Liver (tissue), 3 donors: ENCODE measurements around the gene POC5.

Experiments
- EGR1 ChIP-seq, 2 donors: IDR thresholded peaks; 2 replicates each; pipeline ENCODE4 v1.6.1; 2016 to 2018; ENCODE audit warnings: antibody characterized with exemption in 2 of 2, low read depth in 2 of 2
- JUND ChIP-seq, 2 donors: IDR thresholded peaks; 2 replicates each; pipeline ENCODE4 v1.6.1; 2016; ENCODE audit warnings: antibody characterized with exemption in 2 of 2
- NR2F2 ChIP-seq: IDR thresholded peaks from 2 replicates; pipeline ENCODE4 v1.6.1; 2016; ENCODE audit warnings: antibody characterized with exemption
- RAD21 ChIP-seq, 2 donors: IDR thresholded peaks; 2 replicates each; pipeline ENCODE4 v1.6.1; 2016; ENCODE audit warnings: antibody characterized with exemption in 2 of 2, mild to moderate bottlenecking in 2 of 2
- RXRA ChIP-seq, 2 donors: IDR thresholded peaks; 2 replicates each; pipeline ENCODE4 v1.6.1; 2017 to 2018; ENCODE audit warnings: antibody characterized with exemption in 2 of 2, mild to moderate bottlenecking in 1 of 2
- SP1 ChIP-seq: IDR thresholded peaks from 2 replicates; pipeline ENCODE4 v1.6.1; 2018; ENCODE audit warnings: antibody characterized with exemption, mild to moderate bottlenecking
- TAF1 ChIP-seq: conservative IDR thresholded peaks from 2 replicates; pipeline ENCODE4 v1.6.1; 2016; ENCODE audit warnings: antibody characterized with exemption, mild to moderate bottlenecking
- YY1 ChIP-seq: IDR thresholded peaks from 2 replicates; pipeline ENCODE4 v1.6.1; 2016; ENCODE audit warnings: antibody characterized with exemption, mild to moderate bottlenecking
- TF ChIP-seq, protein P1 (sequence below): fragments of 150-350 bp; IDR thresholded peaks from 2 replicates; pipeline ENCODE4 v1.5.1; 2017; ENCODE audit warnings: improper control_type of control experiment, low read depth, low read length; ENCODE audit not compliant: missing input control
- TF ChIP-seq, protein P2 (sequence below): IDR thresholded peaks from 2 replicates; pipeline ENCODE4 v1.6.1; 2016; ENCODE audit warnings: antibody characterized with exemption
- TF ChIP-seq, protein P3 (sequence below): IDR thresholded peaks from 2 replicates; pipeline ENCODE4 v1.6.1; 2016; ENCODE audit warnings: antibody characterized with exemption
- TF ChIP-seq, protein P4 (sequence below): IDR thresholded peaks from 2 replicates; pipeline ENCODE4 v1.6.1; 2016; ENCODE audit warnings: antibody characterized with exemption, mild to moderate bottlenecking
- TF ChIP-seq, protein P5 (sequence below): IDR thresholded peaks from 2 replicates; pipeline ENCODE4 v1.6.1; 2016; ENCODE audit warnings: antibody characterized with exemption
- donor health status: healthy.
- donor health status: healthy.

DNA sequence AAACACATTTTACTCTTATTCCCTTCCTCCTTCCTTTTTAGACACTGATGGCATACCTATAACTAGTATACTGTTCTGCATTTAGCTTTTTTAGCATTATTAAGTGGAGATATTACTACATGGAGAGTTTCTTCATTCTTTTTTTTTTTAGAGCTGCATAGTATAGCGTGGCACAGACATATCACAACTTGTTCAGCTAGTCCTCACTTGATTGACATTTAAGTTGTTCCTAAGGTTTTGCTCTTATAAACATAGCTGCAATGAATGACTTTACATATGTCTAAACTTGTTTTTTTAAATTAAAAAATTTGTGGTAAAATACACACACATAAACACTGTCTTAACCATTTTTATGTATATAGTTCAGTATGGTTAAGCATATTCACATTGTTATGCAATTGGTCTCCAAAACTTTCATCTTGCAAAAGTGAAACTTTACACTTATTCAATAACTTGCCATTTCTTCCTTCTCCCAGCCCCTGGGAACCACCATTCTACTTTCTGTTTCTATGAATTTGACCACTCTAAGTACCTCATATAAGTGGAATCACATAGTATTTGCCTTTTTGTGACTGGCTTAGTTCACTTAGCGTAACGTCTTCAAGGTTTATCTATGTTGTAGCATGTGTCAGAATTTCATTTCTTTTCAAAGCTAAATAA lies 57.3 kb downstream of the POC5 start:
- TF ChIP-seq, protein P1, sequence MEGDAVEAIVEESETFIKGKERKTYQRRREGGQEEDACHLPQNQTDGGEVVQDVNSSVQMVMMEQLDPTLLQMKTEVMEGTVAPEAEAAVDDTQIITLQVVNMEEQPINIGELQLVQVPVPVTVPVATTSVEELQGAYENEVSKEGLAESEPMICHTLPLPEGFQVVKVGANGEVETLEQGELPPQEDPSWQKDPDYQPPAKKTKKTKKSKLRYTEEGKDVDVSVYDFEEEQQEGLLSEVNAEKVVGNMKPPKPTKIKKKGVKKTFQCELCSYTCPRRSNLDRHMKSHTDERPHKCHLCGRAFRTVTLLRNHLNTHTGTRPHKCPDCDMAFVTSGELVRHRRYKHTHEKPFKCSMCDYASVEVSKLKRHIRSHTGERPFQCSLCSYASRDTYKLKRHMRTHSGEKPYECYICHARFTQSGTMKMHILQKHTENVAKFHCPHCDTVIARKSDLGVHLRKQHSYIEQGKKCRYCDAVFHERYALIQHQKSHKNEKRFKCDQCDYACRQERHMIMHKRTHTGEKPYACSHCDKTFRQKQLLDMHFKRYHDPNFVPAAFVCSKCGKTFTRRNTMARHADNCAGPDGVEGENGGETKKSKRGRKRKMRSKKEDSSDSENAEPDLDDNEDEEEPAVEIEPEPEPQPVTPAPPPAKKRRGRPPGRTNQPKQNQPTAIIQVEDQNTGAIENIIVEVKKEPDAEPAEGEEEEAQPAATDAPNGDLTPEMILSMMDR: no peak
- TF ChIP-seq, protein P2, sequence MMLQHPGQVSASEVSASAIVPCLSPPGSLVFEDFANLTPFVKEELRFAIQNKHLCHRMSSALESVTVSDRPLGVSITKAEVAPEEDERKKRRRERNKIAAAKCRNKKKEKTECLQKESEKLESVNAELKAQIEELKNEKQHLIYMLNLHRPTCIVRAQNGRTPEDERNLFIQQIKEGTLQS: no peak
- no peak for TF ChIP-seq YY1
- no peak for TF ChIP-seq RAD21 (IDR thresholded peaks at IDR 0.05)
- TF ChIP-seq NR2F2: no peak
- TF ChIP-seq JUND (IDR thresholded peaks at IDR 0.05): no peak
- no peak for TF ChIP-seq SP1
- TF ChIP-seq, protein P3, sequence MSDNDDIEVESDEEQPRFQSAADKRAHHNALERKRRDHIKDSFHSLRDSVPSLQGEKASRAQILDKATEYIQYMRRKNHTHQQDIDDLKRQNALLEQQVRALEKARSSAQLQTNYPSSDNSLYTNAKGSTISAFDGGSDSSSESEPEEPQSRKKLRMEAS: no peak
- no peak for TF ChIP-seq EGR1 (IDR thresholded peaks at IDR 0.05; ENCODE audit: low read depth in 2 of 2)
- no peak for TF ChIP-seq RXRA (IDR thresholded peaks at IDR 0.05)
- TF ChIP-seq, protein P4, sequence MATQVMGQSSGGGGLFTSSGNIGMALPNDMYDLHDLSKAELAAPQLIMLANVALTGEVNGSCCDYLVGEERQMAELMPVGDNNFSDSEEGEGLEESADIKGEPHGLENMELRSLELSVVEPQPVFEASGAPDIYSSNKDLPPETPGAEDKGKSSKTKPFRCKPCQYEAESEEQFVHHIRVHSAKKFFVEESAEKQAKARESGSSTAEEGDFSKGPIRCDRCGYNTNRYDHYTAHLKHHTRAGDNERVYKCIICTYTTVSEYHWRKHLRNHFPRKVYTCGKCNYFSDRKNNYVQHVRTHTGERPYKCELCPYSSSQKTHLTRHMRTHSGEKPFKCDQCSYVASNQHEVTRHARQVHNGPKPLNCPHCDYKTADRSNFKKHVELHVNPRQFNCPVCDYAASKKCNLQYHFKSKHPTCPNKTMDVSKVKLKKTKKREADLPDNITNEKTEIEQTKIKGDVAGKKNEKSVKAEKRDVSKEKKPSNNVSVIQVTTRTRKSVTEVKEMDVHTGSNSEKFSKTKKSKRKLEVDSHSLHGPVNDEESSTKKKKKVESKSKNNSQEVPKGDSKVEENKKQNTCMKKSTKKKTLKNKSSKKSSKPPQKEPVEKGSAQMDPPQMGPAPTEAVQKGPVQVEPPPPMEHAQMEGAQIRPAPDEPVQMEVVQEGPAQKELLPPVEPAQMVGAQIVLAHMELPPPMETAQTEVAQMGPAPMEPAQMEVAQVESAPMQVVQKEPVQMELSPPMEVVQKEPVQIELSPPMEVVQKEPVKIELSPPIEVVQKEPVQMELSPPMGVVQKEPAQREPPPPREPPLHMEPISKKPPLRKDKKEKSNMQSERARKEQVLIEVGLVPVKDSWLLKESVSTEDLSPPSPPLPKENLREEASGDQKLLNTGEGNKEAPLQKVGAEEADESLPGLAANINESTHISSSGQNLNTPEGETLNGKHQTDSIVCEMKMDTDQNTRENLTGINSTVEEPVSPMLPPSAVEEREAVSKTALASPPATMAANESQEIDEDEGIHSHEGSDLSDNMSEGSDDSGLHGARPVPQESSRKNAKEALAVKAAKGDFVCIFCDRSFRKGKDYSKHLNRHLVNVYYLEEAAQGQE: no peak
- TF ChIP-seq, protein P5, sequence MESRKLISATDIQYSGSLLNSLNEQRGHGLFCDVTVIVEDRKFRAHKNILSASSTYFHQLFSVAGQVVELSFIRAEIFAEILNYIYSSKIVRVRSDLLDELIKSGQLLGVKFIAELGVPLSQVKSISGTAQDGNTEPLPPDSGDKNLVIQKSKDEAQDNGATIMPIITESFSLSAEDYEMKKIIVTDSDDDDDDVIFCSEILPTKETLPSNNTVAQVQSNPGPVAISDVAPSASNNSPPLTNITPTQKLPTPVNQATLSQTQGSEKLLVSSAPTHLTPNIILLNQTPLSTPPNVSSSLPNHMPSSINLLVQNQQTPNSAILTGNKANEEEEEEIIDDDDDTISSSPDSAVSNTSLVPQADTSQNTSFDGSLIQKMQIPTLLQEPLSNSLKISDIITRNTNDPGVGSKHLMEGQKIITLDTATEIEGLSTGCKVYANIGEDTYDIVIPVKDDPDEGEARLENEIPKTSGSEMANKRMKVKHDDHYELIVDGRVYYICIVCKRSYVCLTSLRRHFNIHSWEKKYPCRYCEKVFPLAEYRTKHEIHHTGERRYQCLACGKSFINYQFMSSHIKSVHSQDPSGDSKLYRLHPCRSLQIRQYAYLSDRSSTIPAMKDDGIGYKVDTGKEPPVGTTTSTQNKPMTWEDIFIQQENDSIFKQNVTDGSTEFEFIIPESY: no peak
- TF ChIP-seq TAF1: no peak
